OCI-LY7 (cell line): ENCODE measurements around the gene SNRPD2. TPM values are rescaled to one million over a fixed set of nuclear protein-coding genes. Genes with fewer than 3 reads are reported as not detected.

Source experiments
- BruUV-seq: library from RNA; stranded (reverse); fragments of 400-500 nt; replicated peaks from 2 replicates; lab custom pipeline; 2021; lab: Mats Ljungman, UMichigan
- CTCF ChIA-PET: fragments of 300-600 bp; sonication (Branson Sonifier 250); formaldehyde crosslinking; loops from one replicate; lab custom pipeline; 2022; ENCODE audit warnings: antibody characterized with exemption; ENCODE audit not compliant: unreplicated experiment; lab: Charles Lee
- POLR2A ChIA-PET: fragments of 300-600 bp; sonication (Branson Sonifier 250); formaldehyde crosslinking; loops from one replicate; lab custom pipeline; 2022; ENCODE audit warnings: antibody characterized with exemption; lab: Charles Lee
- DNase-seq: peaks from one replicate; pipeline ENCODE4 v3.0.0-alpha.2; 2015; ENCODE audit warnings: low spot score
- H2AFZ ChIP-seq: fragments of 200-600 bp; sonication (generic), shearing (Covaris generic); 2 replicates; pipeline ENCODE4 v1.6.1; 2014; ENCODE audit warnings: mild to moderate bottlenecking, antibody characterized with exemption, low read length, moderate library complexity
- H3K27ac ChIP-seq: fragments of 200-600 bp; sonication (generic); 2 replicates; pipeline ENCODE4 v1.5.1; 2014; ENCODE audit warnings: mixed run types, low read depth, mild to moderate bottlenecking, moderate library complexity, low read length, inconsistent platforms; ENCODE audit not compliant: poor library complexity, severe bottlenecking
- H3K36me3 ChIP-seq: fragments of 200-600 bp; sonication (generic); 2 replicates; pipeline ENCODE4 v1.6.1; 2014; ENCODE audit warnings: mild to moderate bottlenecking, antibody characterized with exemption, low read length, moderate library complexity, mixed read lengths; ENCODE audit not compliant: insufficient read depth
- H3K4me1 ChIP-seq: fragments of 200-600 bp; sonication (generic); 2 replicates; pipeline ENCODE4 v1.5.1; 2014; ENCODE audit warnings: mild to moderate bottlenecking, low read length; ENCODE audit not compliant: insufficient read depth, poor library complexity, severe bottlenecking
- H3K4me2 ChIP-seq: fragments of 200-600 bp; sonication (generic); 2 replicates; pipeline ENCODE4 v1.6.1; 2014; ENCODE audit warnings: mild to moderate bottlenecking, low read length
- H3K4me3 ChIP-seq: fragments of 200-600 bp; sonication (generic); 2 replicates; pipeline ENCODE4 v1.5.1; 2014; ENCODE audit warnings: mild to moderate bottlenecking, low read depth, low read length; ENCODE audit not compliant: poor library complexity, severe bottlenecking
- H3K79me2 ChIP-seq: fragments of 200-600 bp; sonication (generic); 2 replicates; pipeline ENCODE4 v1.6.1; 2016; ENCODE audit warnings: low read depth, mild to moderate bottlenecking, low read length, moderate library complexity, mixed read lengths; ENCODE audit not compliant: insufficient read depth
- H3K9me2 ChIP-seq: fragments of 200-600 bp; sonication (generic); 2 replicates; pipeline ENCODE4 v1.6.1; 2016; ENCODE audit warnings: mild to moderate bottlenecking, low read length, mixed read lengths; ENCODE audit not compliant: insufficient read depth
- H3K9me3 ChIP-seq: fragments of 200-600 bp; sonication (generic); 2 replicates; pipeline ENCODE4 v1.6.1; 2014; ENCODE audit warnings: mild to moderate bottlenecking, mixed run types, low read length, mixed read lengths
- H4K20me1 ChIP-seq: fragments of 200-600 bp; sonication (generic); 2 replicates; pipeline ENCODE4 v1.6.1; 2014; ENCODE audit warnings: mild to moderate bottlenecking, antibody characterized with exemption, low read length, moderate library complexity, mixed read lengths; ENCODE audit not compliant: insufficient read depth
- CTCF ChIP-seq: fragments of 200-600 bp; sonication (generic); conservative IDR thresholded peaks from 2 replicates; pipeline ENCODE4 v1.5.1; 2014; ENCODE audit warnings: mild to moderate bottlenecking, antibody characterized with exemption, low read length, moderate library complexity, mixed read lengths
- EZH2phosphoT487 ChIP-seq: fragments of 200-600 bp; sonication (generic); IDR thresholded peaks from 2 replicates; pipeline ENCODE4 v1.6.1; 2018; ENCODE audit warnings: low read depth, borderline replicate concordance, mild to moderate bottlenecking, mixed run types, antibody characterized with exemption, low read length, moderate library complexity, mixed read lengths
- intact Hi-C: fragments of 100-400 bp; cut with micrococcal nuclease; formaldehyde crosslinking; loops from one replicate; pipeline ENCODE4 v1.10.0; 2022; ENCODE audit not compliant: unreplicated experiment
- total RNA-seq, 2 experiments: library from RNA; depleted of rRNA in 1 of 2; stranded (reverse); fragments of >200 nt in 1 of 2; shearing (Covaris generic) in 1 of 2; gene quantifications; 2 replicates each; pipeline ENCODE4 v1.2.3, GENCODE V29; 2014 to 2022

Gene SNRPD2
- total RNA-seq, 2 experiments from 2014 or later = 523 to 774 TPM

- DNase-seq = no peak
- Histone ChIP-seq H2AFZ (peak overlapping the region; percentile 98), H3K9me2 (no peaks in the 10 kb centered on the region), H3K79me2 (no peaks in the 10 kb centered on the region), H3K4me1 (peaks cover 30% of the 10 kb centered on the region), H3K4me2 (peak overlapping the region; percentile 72), H3K27ac (no peak overlapping the region), H4K20me1 (no peaks in the 10 kb centered on the region), H3K36me3 (no peaks in the 10 kb centered on the region), H3K4me3 (peak overlapping the region; percentile 68), H3K9me3 (no peaks in the 10 kb centered on the region)
- no TSS peak for BruUV-seq
- TF ChIP-seq CTCF (no peak), EZH2phosphoT487 (no peak)
- ChIA-PET CTCF (interaction anchor here (0.6 to 0.9 kb wide), 2 partner anchors 161 to 330 kb away, joined by 3 to 4 read pairs; no protein-coding TSS in a partner anchor), POLR2A (interaction anchor here (0.6 to 1.0 kb wide), 2 partner anchors 31 to 58 kb away, joined by 3 read pairs; no protein-coding TSS in a partner anchor)
- intact Hi-C loops = loop anchor here (10.0 kb wide), 1 partner anchor 222 kb away; the partner anchor contains the start of gene ERCC1
Observed at GRCh38 chr19:45646345-45646698, 45.4 kb downstream of the SNRPD2 start.

- Histone ChIP-seq H3K4me1 (peaks cover 36% of the 10 kb centered on the region), H3K79me2 (no peaks in the 10 kb centered on the region), H2AFZ (peak overlapping the region; percentile 98), H3K27ac (no peak overlapping the region), H3K36me3 (no peaks in the 10 kb centered on the region), H3K9me2 (no peaks in the 10 kb centered on the region), H3K9me3 (no peaks in the 10 kb centered on the region), H3K4me2 (peak overlapping the region; percentile 72), H4K20me1 (no peaks in the 10 kb centered on the region), H3K4me3 (peak overlapping the region; percentile 68)
- ChIA-PET POLR2A (interaction anchor here (0.5 to 1.0 kb wide), 5 partner anchors 16 to 58 kb away, joined by 3 to 8 read pairs (median 3); partner anchors contain the start of gene GIPR), CTCF (interaction anchor here (0.5 to 0.9 kb wide), 5 partner anchors 19 to 330 kb away, joined by 3 to 4 read pairs (median 3); no protein-coding TSS in a partner anchor)
- TF ChIP-seq CTCF (no peak), EZH2phosphoT487 (no peak)
- intact Hi-C loops = loop anchor here (10.0 kb wide), 1 partner anchor 221 kb away; the partner anchor contains the start of gene ERCC1
- BruUV-seq = no TSS peak
- peak; percentile 94 for DNase-seq
Observed at GRCh38 chr19:45645631-45646344, 46.0 kb downstream of the SNRPD2 start.
